ENCODE results near the gene VWA7.

The VWA7 gene

DNA sequence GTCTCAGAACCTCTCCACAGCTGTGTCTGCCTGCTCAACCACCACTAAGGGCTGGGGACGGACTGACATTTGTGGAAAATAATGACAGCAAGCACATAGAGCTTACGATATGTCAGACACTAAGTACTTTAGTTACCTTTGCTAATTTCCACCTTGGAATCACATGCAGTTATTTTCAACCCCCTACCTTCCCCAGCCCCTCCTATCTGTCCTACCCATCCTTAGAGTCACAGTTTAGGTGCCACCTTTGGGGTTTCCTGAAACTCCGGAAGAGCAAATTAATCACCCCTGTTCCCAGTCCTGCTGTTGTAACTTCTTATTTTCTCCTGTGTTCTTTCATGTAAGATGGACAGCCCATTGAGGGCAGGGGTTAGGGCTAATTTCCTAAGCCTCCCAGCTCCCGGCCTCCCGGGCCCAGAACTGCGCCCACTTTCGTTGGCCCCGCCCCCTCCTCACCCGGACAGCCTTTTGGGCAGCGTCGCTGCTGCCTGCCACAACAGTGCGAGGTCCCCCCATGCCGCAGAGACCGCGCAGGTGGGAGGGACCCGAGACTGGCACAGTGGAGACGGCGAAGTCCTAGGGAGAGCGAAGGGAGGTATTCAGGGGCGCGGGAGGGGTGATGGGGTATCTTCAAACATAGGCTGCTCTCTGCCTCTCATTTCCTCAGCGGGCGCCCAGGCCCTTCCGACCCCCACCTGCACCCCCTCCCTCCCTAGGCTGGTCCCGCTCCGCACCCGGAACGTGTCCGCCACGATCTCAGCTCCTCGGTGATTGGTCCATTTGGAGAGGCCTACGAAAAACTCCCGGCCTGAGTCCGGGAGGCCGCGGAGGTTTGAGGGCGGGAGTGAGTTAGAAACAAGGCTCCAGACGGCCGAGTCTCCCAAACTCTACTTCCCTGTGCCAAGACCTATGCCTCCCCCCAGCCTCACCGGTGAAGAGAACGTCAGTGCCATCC lies 49.1 kb downstream of the VWA7 start:
- no peak overlapping the region for H3K4me3 ChIP-seq (ENCODE audit: extremely low read depth, insufficient read depth, low read length, poor library complexity, severe bottlenecking)
- whole genome bisulfite sequencing, 2 experiments (ENCODE audit: insufficient coverage in 2 of 2) = 93 to 96% methylated on average over 32 to 35 of the region's 41 CpGs
- peaks cover 71% of the 10 kb centered on the region for H3K36me3 ChIP-seq (ENCODE audit: control insufficient read depth, insufficient read depth, low read length)
- H3K9me3 ChIP-seq (ENCODE audit: control insufficient read depth, low read length) = no peaks in the 10 kb centered on the region
- H3K4me1 ChIP-seq (ENCODE audit: control insufficient read depth, insufficient read depth, low read length, poor library complexity, severe bottlenecking) = peaks cover 24% of the 10 kb centered on the region
- H3K27ac ChIP-seq (ENCODE audit: low read depth, low read length, severe bottlenecking) = no peak overlapping the region

DNA sequence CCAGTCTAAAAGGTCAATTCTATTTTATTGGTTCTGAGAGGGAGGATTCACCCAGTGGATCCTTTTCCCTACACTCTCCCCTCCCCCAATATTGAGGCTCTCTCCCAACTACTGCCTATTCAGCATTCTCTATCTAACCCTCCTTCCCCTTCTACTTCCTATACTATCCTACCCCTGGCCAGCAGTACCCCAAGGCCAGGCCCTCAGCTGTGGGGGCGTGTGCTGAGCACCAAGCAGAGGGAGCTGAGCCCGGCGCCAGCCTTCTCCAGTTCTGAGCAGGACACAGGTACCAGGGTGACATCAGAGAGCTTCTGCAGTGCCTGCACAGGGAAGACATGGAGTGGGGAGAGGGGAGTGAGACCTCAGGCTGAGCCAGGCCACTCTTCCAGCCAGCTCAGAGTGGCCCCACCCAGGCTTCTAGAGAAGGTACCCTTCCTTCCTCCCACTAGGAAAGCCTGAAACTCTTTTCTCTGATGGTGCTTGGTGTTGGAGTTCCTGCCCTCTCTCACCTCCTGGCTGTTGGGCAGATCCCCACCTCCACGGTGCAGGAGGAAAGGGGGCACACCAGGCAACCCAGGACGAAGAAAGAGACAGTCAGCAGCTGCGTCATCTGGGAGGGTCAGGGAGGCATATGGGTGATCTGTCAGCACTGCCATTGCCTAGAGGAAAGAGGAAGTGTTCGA lies 50.0 kb downstream of the VWA7 start:
- WGBS, 2 experiments (ENCODE audit: insufficient coverage in 2 of 2) = 90 to 96% methylated on average over 2 to 5 of the region's 7 CpGs
- peaks cover 64% of the 10 kb centered on the region for H3K36me3 ChIP-seq (ENCODE audit: control insufficient read depth, insufficient read depth, low read length)
- no peak overlapping the region for H3K27ac ChIP-seq (ENCODE audit: low read depth, low read length, severe bottlenecking)
- no peaks in the 10 kb centered on the region for H3K9me3 ChIP-seq (ENCODE audit: control insufficient read depth, low read length)
- H3K4me3 ChIP-seq (ENCODE audit: extremely low read depth, insufficient read depth, low read length, poor library complexity, severe bottlenecking) = no peak overlapping the region
- H3K4me1 ChIP-seq (ENCODE audit: control insufficient read depth, insufficient read depth, low read length, poor library complexity, severe bottlenecking) = peaks cover 20% of the 10 kb centered on the region

DNA sequence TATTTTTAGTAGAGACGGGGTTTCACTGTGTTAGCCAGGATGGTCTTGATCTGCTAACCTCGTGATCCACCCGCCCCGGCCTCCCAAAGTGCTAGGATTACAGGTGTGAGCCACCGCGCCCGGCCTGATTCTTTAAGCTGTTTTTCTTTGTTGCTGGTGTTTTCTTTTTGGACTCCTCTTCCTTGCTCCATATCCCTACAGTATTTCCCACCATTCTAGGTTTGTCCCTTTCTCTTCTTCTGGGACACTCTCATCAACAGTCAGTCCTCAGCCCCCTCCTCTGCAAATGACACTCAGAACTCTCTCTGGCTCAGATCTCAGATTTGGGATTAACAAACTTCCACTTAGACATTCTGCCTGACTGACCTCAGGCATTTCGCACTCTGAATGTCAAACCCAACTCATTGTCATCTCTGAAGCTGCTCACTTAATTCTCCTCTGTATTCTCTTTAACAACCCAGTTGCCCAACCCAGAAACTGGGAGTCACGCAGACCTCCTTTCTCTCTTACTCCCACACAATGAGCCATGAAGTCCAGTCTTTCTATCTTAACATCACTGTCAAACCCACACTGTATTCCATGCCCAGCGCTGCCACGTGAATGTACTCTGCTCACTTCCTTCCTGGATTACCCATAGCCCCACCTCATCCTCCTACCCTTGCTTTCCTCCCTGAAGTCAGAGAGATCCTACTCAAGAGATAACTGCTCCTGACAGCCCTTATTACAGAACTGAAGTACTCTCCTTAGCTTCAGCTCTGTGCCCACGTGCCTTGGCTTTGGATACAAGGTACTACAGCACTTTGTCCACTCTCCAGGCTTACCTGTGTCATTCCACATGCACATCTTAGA lies 51.4 kb downstream of the VWA7 start:
- Histone ChIP-seq H3K9me3 (ENCODE audit: control insufficient read depth, low read length) (no peaks in the 10 kb centered on the region), H3K27ac (ENCODE audit: low read depth, low read length, severe bottlenecking) (no peak overlapping the region), H3K36me3 (ENCODE audit: control insufficient read depth, insufficient read depth, low read length) (peaks cover 49% of the 10 kb centered on the region), H3K4me1 (ENCODE audit: control insufficient read depth, insufficient read depth, low read length, poor library complexity, severe bottlenecking) (peaks cover 6% of the 10 kb centered on the region), H3K4me3 (ENCODE audit: extremely low read depth, insufficient read depth, low read length, poor library complexity, severe bottlenecking) (no peak overlapping the region)
- WGBS, 2 experiments (ENCODE audit: insufficient coverage in 2 of 2) = 92 to 94% methylated on average over 8 to 12 of the region's 12 CpGs

DNA sequence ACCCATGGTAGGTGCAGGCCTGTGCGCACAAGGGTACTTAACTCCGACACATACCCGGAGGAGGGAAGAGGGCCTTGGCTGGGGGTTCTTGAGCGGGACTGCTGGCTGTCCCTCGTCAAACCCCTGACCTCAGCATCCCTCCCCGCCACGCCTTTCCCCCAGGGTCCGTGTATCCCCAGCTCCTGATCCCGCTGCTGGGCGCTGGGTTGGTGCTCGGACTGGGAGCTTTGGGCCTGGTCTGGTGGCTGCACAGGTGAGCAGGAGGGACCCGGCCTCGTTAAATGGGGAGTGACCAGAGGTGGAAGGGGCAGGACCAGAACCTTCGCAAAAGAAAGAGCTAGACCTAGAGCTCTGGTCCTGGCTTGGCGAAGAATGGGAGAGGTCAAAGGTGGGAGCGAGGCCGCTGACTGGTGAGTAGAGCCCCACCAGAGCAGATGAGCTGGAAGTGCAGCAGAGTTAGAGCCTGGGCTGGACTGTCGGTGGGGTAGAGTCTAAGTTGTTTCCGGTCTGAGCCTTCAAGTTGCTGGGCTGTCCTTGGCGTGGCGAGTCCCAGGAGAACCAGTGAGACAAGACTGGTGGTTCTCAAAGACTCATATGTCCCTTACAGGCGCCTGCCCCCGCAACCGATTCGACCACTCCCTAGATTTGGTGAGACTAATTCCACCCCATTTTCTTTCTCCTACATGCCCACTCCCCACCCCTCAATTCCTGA lies 53.0 kb downstream of the VWA7 start:
- Histone ChIP-seq H3K27ac (ENCODE audit: low read depth, low read length, severe bottlenecking) (no peak overlapping the region), H3K9me3 (ENCODE audit: control insufficient read depth, low read length) (no peaks in the 10 kb centered on the region), H3K4me3 (ENCODE audit: extremely low read depth, insufficient read depth, low read length, poor library complexity, severe bottlenecking) (no peak overlapping the region), H3K4me1 (ENCODE audit: control insufficient read depth, insufficient read depth, low read length, poor library complexity, severe bottlenecking) (peaks cover 3% of the 10 kb centered on the region), H3K36me3 (ENCODE audit: control insufficient read depth, insufficient read depth, low read length) (peaks cover 47% of the 10 kb centered on the region)
- WGBS, 2 experiments (ENCODE audit: insufficient coverage in 2 of 2) = 94 to 97% methylated on average over 23 to 24 of the region's 25 CpGs

DNA sequence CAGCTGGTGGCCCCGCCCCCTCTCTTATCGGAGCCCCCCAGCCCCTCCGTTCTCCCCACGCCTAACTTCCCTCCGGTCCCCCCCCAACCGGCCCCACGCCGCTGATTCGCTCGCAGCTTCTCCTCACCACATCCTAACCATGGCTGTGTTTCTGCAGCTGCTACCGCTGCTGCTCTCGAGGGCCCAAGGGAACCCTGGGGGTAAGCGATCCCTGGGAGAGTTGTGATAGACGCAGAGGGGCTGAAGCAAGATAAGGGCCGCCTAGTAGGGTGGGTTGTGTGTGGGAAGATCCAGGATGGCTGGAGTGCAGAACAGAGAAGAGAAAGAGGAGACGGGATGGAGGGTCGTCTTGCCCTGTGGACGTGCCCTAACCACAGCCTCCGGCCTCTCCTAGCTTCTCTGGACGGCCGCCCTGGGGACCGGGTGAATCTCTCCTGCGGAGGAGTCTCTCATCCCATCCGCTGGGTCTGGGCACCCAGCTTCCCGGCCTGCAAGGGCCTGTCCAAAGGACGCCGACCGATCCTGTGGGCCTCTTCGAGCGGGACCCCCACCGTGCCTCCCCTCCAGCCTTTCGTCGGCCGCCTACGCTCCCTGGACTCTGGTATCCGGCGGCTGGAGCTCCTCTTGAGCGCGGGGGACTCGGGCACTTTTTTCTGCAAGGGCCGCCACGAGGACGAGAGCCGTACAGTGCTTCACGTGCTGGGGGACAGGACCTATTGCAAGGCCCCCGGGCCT lies 53.7 kb downstream of the VWA7 start, which contains the start of gene MPIG6B:
MPIG6B (plus strand) TSS at position 129 of the 735 bp plus-strand sequence; CDS start at position 140, 11 bp downstream.
- 94% methylated on average over 31 to 35 of the region's 46 CpGs for WGBS, 2 experiments (ENCODE audit: insufficient coverage in 2 of 2)
- no peaks in the 10 kb centered on the region for H3K4me1 ChIP-seq (ENCODE audit: control insufficient read depth, insufficient read depth, low read length, poor library complexity, severe bottlenecking)
- H3K27ac ChIP-seq (ENCODE audit: low read depth, low read length, severe bottlenecking) = no peak within 1 kb of the TSS
- no peaks in the 10 kb centered on the region for H3K9me3 ChIP-seq (ENCODE audit: control insufficient read depth, low read length)
- peaks cover 42% of the 10 kb centered on the region for H3K36me3 ChIP-seq (ENCODE audit: control insufficient read depth, insufficient read depth, low read length)
- no peak within 1 kb of the TSS for H3K4me3 ChIP-seq (ENCODE audit: extremely low read depth, insufficient read depth, low read length, poor library complexity, severe bottlenecking)

DNA sequence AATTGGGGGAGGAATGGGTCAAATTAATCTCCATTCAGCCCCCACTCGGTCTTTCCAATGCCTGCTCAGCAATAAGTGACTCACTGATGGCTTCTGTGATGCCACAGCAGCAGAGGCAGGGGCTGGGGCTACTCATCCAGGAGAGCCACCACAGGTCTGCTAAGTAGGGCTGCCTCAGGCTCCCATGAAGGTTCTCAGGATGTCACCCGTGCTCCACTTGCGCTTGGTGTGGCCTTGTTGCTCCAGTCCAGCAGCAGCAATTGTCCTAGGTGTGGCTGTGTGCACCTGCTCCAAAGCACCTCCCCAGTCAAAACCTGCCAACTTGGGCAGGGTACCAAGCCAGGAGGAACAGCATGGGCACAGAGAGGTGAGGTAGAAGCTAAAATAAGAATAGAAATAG lies 55.0 kb downstream of the VWA7 start:
- H3K4me3 ChIP-seq (ENCODE audit: extremely low read depth, insufficient read depth, low read length, poor library complexity, severe bottlenecking) = no peak overlapping the region
- H3K9me3 ChIP-seq (ENCODE audit: control insufficient read depth, low read length) = no peaks in the 10 kb centered on the region
- 83 to 87% methylated on average over 3 of the region's 3 CpGs for WGBS, 2 experiments (ENCODE audit: insufficient coverage in 2 of 2)
- no peaks in the 10 kb centered on the region for H3K4me1 ChIP-seq (ENCODE audit: control insufficient read depth, insufficient read depth, low read length, poor library complexity, severe bottlenecking)
- peaks cover 30% of the 10 kb centered on the region for H3K36me3 ChIP-seq (ENCODE audit: control insufficient read depth, insufficient read depth, low read length)
- H3K27ac ChIP-seq (ENCODE audit: low read depth, low read length, severe bottlenecking) = no peak overlapping the region

DNA sequence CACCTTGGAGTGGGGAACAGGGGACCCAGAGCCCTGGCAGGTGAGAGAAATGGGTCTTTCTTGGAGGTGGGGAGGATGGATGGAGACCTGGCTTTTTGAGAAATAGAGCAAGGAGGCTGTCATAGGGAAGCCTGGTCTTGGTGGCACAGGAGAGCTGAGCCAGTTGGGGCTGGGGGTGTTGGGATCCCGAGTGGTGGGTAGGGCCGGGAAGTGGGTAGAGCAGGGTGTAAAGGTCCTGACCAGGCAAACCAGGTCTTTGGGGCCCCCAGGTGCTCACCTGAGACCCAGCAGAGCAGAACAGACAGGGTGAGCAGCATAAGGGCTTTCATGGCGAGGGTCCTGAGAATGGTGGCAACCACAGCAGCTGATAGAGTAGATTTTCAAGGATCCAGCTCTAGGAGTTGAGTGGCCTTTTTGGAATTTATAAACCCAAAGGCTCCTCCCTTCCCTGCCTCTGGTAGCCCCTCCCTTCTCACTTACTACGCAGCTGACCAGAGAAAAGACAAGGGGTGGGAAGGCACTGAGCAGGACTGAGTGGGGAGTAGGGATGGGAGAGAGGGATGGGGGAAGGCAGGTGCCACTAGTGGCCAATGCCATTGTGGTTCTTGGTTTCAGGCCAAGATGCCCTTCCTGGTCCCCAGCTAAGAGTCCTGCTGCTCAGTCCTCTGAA lies 55.6 kb downstream of the VWA7 start, which contains the start of gene LY6G6C:
LY6G6C (minus strand) TSS at position 396 of the 670 bp plus-strand sequence; CDS start at position 329, 67 bp downstream.
- no peak within 1 kb of the TSS for H3K27ac ChIP-seq (ENCODE audit: low read depth, low read length, severe bottlenecking)
- H3K4me1 ChIP-seq (ENCODE audit: control insufficient read depth, insufficient read depth, low read length, poor library complexity, severe bottlenecking) = no peaks in the 10 kb centered on the region
- no peak within 1 kb of the TSS for H3K4me3 ChIP-seq (ENCODE audit: extremely low read depth, insufficient read depth, low read length, poor library complexity, severe bottlenecking)
- peaks cover 23% of the 10 kb centered on the region for H3K36me3 ChIP-seq (ENCODE audit: control insufficient read depth, insufficient read depth, low read length)
- 100% methylated on average over 1 of the region's 4 CpGs for WGBS, 2 experiments (ENCODE audit: insufficient coverage in 2 of 2)
- H3K9me3 ChIP-seq (ENCODE audit: control insufficient read depth, low read length) = no peaks in the 10 kb centered on the region

DNA sequence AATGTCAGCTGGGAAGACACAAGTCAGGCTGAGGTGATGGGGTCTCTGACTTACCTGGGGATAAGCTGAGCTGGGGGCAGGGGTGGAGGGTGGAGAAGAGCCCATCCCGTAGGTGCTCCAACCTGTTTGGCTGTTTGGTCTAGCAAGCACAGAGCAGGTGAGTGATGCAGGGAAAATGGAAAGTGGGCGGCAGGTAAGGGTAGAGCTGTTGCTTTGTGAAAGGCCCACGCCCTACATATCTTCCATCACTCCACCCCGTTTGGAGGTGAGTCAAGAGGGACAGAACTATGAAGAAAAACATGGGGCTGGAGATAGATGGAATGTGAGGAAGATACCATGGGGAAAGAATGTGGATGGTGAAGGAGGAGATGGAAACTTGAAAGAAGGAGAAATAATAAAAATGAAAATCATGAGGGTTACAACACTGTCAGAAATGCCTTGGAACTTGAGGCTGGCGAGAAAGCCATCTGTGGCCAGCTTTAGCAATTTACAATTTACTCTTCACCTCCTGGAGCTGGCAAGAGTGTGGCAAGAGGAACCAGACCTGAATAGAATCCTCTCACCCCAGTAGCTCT lies 56.8 kb downstream of the VWA7 start:
- Histone ChIP-seq H3K36me3 (ENCODE audit: control insufficient read depth, insufficient read depth, low read length) (peaks cover 11% of the 10 kb centered on the region), H3K27ac (ENCODE audit: low read depth, low read length, severe bottlenecking) (no peak overlapping the region), H3K4me3 (ENCODE audit: extremely low read depth, insufficient read depth, low read length, poor library complexity, severe bottlenecking) (no peak overlapping the region), H3K4me1 (ENCODE audit: control insufficient read depth, insufficient read depth, low read length, poor library complexity, severe bottlenecking) (no peaks in the 10 kb centered on the region), H3K9me3 (ENCODE audit: control insufficient read depth, low read length) (no peaks in the 10 kb centered on the region)
- 82 to 98% methylated on average over 4 to 5 of the region's 5 CpGs for WGBS, 2 experiments (ENCODE audit: insufficient coverage in 2 of 2)

DNA sequence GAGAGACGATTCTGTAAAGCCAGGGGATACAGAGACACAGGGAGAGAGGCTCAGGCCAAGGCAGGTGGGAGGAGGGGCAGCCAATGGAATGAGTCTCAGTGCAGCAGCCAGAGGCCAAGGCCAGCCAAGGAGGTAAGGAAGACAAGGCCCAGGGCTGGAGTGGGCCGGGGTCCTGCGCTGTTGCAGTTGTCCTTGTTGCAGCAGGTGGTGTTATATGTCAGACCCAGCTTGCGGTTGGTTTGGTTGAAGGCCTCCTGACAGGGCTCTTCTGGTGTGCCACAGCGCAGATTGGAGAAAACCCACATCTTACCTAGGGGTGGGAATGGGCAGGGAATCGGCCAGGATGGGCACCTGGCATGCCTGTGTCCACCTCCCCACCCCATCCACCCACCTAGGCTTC lies 58.1 kb downstream of the VWA7 start:
- Histone ChIP-seq H3K27ac (ENCODE audit: low read depth, low read length, severe bottlenecking) (no peak overlapping the region), H3K4me1 (ENCODE audit: control insufficient read depth, insufficient read depth, low read length, poor library complexity, severe bottlenecking) (peaks cover 5% of the 10 kb centered on the region), H3K4me3 (ENCODE audit: extremely low read depth, insufficient read depth, low read length, poor library complexity, severe bottlenecking) (no peak overlapping the region), H3K9me3 (ENCODE audit: control insufficient read depth, low read length) (no peaks in the 10 kb centered on the region), H3K36me3 (ENCODE audit: control insufficient read depth, insufficient read depth, low read length) (peaks cover 2% of the 10 kb centered on the region)
- WGBS, 2 experiments (ENCODE audit: insufficient coverage in 2 of 2) = 93 to 98% methylated on average over 4 of the region's 6 CpGs

Measured in mesodermal cell (in vitro differentiated cells).